CD14-positive monocyte (primary cell): ENCODE results near the gene ATP8B3. TPM values are rescaled to one million over a fixed set of nuclear protein-coding genes. Genes with fewer than 3 reads are reported as not detected.

ENCODE experiments used
- DNase-seq, 3 donors: peaks; one replicate each; pipeline ENCODE4 v3.0.0-alpha.2; 2011 to 2022
- H2AFZ ChIP-seq: 2 replicates; pipeline ENCODE4 v1.6.0; 2012; ENCODE audit warnings: mild to moderate bottlenecking, low read depth, low read length, inconsistent platforms; ENCODE audit not compliant: insufficient read depth, poor library complexity, severe bottlenecking
- H3K27ac ChIP-seq, 2 donors: 1 replicate in 1 of 2; 2 replicates in 1 of 2; pipeline ENCODE4 v1.5.1; 2012 to 2013; ENCODE audit warnings: low read length in 2 of 2, control low read depth in 1 of 2, inconsistent platforms in 1 of 2, low read depth in 1 of 2, mild to moderate bottlenecking in 1 of 2
- H3K27me3 ChIP-seq, 2 donors: one replicate each; pipeline versions ENCODE4 v1.6.0 to v1.6.1; 2011 to 2013; ENCODE audit warnings: low read length in 2 of 2; ENCODE audit not compliant: control insufficient read depth in 2 of 2, insufficient read depth in 2 of 2
- H3K36me3 ChIP-seq, 2 donors: replicated peaks in 1 of 2; 1 replicate in 1 of 2; 2 replicates in 1 of 2; pipeline versions ENCODE4 v1.5.1 to v1.6.1; 2012 to 2013; ENCODE audit warnings: low read length in 2 of 2, control low read depth in 1 of 2, inconsistent platforms in 1 of 2, mild to moderate bottlenecking in 1 of 2; ENCODE audit not compliant: insufficient read depth in 2 of 2, control insufficient read depth in 1 of 2
- H3K4me1 ChIP-seq, 2 donors: 1 replicate in 1 of 2; 2 replicates in 1 of 2; pipeline versions ENCODE4 v1.5.1 to v1.6.1; 2012 to 2013; ENCODE audit warnings: low read length in 2 of 2, control low read depth in 1 of 2, inconsistent platforms in 1 of 2, mild to moderate bottlenecking in 1 of 2, moderate library complexity in 1 of 2; ENCODE audit not compliant: insufficient read depth in 2 of 2, control insufficient read depth in 1 of 2
- H3K4me2 ChIP-seq: replicated peaks from 2 replicates; pipeline ENCODE3; 2012; ENCODE audit warnings: low read length, moderate library complexity, mild to moderate bottlenecking; ENCODE audit not compliant: poor library complexity, severe bottlenecking; ENCODE audit errors: extremely low read depth
- H3K4me3 ChIP-seq, 3 experiments: fragments of 200-600 bp in 1 of 3; sonication (generic) in 1 of 3; replicated peaks in 1 of 3; 1 replicate in 2 of 3; 2 replicates in 1 of 3; pipeline ENCODE4 v1.5.1; 2011 to 2013; ENCODE audit warnings: low read length in 3 of 3, mild to moderate bottlenecking in 3 of 3, control low read depth in 2 of 3, low read depth in 2 of 3, inconsistent platforms in 1 of 3, moderate library complexity in 1 of 3
- H3K79me2 ChIP-seq: 2 replicates; pipeline ENCODE4 v1.6.0; 2012; ENCODE audit warnings: mild to moderate bottlenecking, control low read depth, inconsistent platforms, low read length, moderate library complexity; ENCODE audit not compliant: insufficient read depth
- H3K9ac ChIP-seq: 2 replicates; pipeline ENCODE4 v1.6.0; 2017; ENCODE audit warnings: low read length, mild to moderate bottlenecking; ENCODE audit not compliant: insufficient read depth, poor library complexity, severe bottlenecking
- H3K9me3 ChIP-seq, 2 donors: replicated peaks in 1 of 2; 1 replicate in 1 of 2; 2 replicates in 1 of 2; pipeline versions ENCODE4 v1.5.1 to v1.6.1; 2012 to 2013; ENCODE audit warnings: low read length in 2 of 2, control low read depth in 1 of 2; ENCODE audit not compliant: control insufficient read depth in 1 of 2, insufficient read depth in 1 of 2
- H4K20me1 ChIP-seq: 2 replicates; pipeline ENCODE4 v1.6.0; 2012; ENCODE audit warnings: mild to moderate bottlenecking, low read length, control low read depth, moderate library complexity; ENCODE audit not compliant: insufficient read depth
- H3K27ac Mint-ChIP-seq, 7 donors: one replicate each; pipeline ENCODE4 v1.8.0; 2020; ENCODE audit warnings: mild to moderate bottlenecking in 7 of 7, mixed read lengths in 7 of 7, moderate library complexity in 6 of 7, inconsistent platforms in 2 of 7
- H3K27me3 Mint-ChIP-seq, 3 donors: one replicate each; pipeline ENCODE4 v1.8.0; 2021 to 2022; ENCODE audit warnings: low read depth in 3 of 3, mild to moderate bottlenecking in 3 of 3, mixed read lengths in 3 of 3, moderate library complexity in 3 of 3, inconsistent platforms in 1 of 3
- H3K36me3 Mint-ChIP-seq, 2 donors: one replicate each; pipeline ENCODE4 v1.8.0; 2020; ENCODE audit warnings: mixed read lengths in 2 of 2, inconsistent platforms in 1 of 2, mild to moderate bottlenecking in 1 of 2
- H3K4me1 Mint-ChIP-seq: one replicate; pipeline ENCODE4 v1.8.0; 2020; ENCODE audit warnings: mild to moderate bottlenecking, mixed read lengths
- H3K4me3 Mint-ChIP-seq, 2 donors: one replicate each; pipeline ENCODE4 v1.8.0; 2020; ENCODE audit warnings: mild to moderate bottlenecking in 2 of 2, mixed read lengths in 2 of 2, moderate library complexity in 1 of 2
- H3K9me3 Mint-ChIP-seq, 7 donors: one replicate each; pipeline ENCODE4 v1.8.0; 2020 to 2022; ENCODE audit warnings: mixed read lengths in 7 of 7, mild to moderate bottlenecking in 6 of 7, moderate library complexity in 6 of 7, inconsistent platforms in 2 of 7
- CTCF ChIP-seq: fragments of 200-600 bp; IDR thresholded peaks from one replicate; pipeline ENCODE4 v1.8.0; 2022; ENCODE audit warnings: antibody characterized with exemption, mild to moderate bottlenecking
- WGBS: methylation state at CpG from one replicate; pipeline ENCODE4 v1.1.5; 2013; ENCODE audit warnings: missing lambda C conversion rate; ENCODE audit not compliant: insufficient coverage; 5-methylcytosine and 5-hydroxymethylcytosine counted together
- intact Hi-C, 2 donors: fragments of 100-400 bp; cut with micrococcal nuclease; formaldehyde crosslinking; loops; one replicate each; pipeline versions ENCODE4 v1.15.0 to v1.15.1; 2023
- polyA plus RNA-seq, 3 donors: library from polyadenylated mRNA; depleted of rRNA in 1 of 3; unstranded in 2 of 3; stranded (reverse) in 1 of 3; fragments of 300-500 nt in 2 of 3; fragments of >200 nt in 1 of 3; fragmentation: Illumina TruSeq in 2 of 3; gene quantifications; 1 replicate in 2 of 3; 2 replicates in 1 of 3; pipeline ENCODE4 v1.2.3, GENCODE V29; 2012 to 2021

ATP8B3 gene
- polyA plus RNA-seq, 3 donors: 1.6 to 8.2 (median 1.8) TPM

DNA sequence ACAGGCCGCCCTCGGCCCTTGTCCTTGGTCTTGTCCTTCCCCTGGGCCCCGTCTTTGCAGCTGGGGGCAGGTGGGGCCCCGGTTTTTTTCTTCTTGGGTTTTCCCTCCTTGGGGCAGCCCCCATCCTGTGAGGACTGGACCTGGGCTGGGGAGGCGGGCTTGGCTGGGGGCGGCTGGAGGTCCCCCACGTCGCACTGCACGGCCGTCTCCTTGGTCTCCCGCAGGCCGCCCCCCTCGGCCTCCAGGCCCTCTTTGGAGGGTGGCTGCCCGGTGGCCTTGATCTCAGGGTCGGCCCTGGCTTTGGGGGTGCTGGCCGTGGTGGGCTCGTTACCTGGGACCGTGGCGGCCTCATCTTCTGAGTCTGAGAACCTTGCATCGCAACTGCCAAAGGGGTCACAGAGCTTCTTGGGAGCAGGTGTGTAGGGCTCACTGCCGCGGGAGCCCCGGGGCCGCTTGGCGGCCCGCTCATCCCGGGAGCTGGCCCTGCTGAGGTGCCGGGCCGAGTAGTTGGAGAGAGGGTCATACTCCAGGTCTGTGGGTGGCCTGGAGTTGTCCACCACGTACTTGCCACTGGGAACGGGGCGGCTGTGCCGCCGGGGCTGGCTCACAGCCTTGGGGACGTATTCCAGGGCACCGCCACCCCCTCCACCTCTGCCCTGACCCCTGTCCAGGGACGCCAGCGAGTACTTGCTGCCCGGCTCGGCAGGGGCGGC, 15.6 kb upstream of the ATP8B3 start:
- H3K79me2 ChIP-seq: peaks cover 30% of the 10 kb centered on the region
- Mint-ChIP-seq H3K27me3 (peaks cover 0 to 2% (median under 1%) of the 10 kb centered on the region in 3 donors), H3K9me3 (no peaks in the 10 kb centered on the region), H3K4me3 (no peak overlapping the region), H3K4me1 (no peaks in the 10 kb centered on the region), H3K36me3 (peaks cover 22 to 62% of the 10 kb centered on the region in 2 donors), H3K27ac (no peak overlapping the region)
- H3K4me1 ChIP-seq: no peaks in the 10 kb centered on the region
- no peak overlapping the region for H3K4me2 ChIP-seq
- no peaks in the 10 kb centered on the region for H3K9me3 ChIP-seq
- H3K27ac ChIP-seq: no peak overlapping the region
- intact Hi-C loops: loop anchor here in 1 of 2 donors (5.0 kb wide), 1 partner anchor 40 kb away; no protein-coding TSS in a partner anchor
- H3K4me3 ChIP-seq: no peak overlapping the region
- DNase-seq: no peak
- no peak overlapping the region for H2AFZ ChIP-seq
- no peak for TF ChIP-seq CTCF
- no peak overlapping the region for H3K9ac ChIP-seq
- WGBS: 91% methylated on average over 35 of the region's 41 CpGs
- no peaks in the 10 kb centered on the region for H3K27me3 ChIP-seq
- H3K36me3 ChIP-seq: peaks cover 53 to 82% of the 10 kb centered on the region in 2 donors
- peaks cover 93% of the 10 kb centered on the region for H4K20me1 ChIP-seq

DNA sequence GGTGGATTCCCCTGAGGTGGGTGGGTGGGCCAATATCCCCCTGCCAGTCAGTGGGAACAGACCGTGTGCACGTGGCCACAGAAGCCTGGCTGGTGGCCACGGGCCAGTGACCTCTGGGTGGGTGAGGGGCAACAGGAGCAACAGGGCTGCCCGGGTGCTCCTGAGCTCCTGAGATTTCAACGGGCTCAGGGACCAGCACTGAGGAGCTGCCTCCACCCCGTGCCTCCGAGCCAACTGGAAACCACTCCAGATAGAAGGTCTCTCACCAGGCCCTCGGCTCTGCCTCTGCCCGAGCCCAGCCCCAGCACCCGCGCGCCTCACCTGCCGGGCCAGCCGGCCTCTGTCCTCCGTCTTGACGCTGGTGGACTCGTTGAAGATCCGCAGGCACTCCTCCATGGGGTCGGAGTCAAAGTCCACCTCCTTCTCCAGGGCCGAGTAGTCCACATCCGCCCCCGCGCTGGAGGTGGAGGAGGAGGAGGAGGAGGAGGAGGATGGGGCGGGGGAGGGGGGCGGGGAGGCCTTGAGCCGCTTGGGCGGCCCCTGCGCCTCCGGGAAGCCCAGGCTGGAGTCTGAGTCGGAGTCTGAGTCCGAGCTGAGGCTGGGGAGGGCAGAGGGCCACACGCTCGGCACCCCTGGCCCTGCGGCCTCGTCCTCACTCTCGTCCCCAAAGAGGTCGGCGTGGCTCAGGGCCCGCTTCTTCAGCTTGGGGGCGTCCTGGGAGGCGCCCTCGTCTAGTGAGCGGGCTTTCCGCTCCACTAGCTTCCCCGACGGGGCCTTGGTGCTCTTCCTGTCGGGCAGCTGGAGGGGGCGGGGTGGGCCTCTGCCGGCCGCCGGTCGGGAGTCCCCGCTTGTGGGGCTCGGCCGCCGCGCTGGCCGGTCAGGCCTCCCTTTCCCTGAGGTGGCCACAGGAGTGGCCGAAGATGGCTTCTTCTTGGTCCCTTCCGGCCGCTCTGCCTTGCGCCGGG, 14.8 kb upstream of the ATP8B3 start:
- H4K20me1 ChIP-seq: peaks cover 93% of the 10 kb centered on the region
- no peaks in the 10 kb centered on the region for H3K4me1 ChIP-seq
- no peak overlapping the region for H3K27ac ChIP-seq
- Mint-ChIP-seq H3K27me3 (peaks cover 0 to 2% (median 1%) of the 10 kb centered on the region in 3 donors), H3K9me3 (no peaks in the 10 kb centered on the region), H3K27ac (no peak overlapping the region), H3K36me3 (peaks cover 30 to 63% of the 10 kb centered on the region in 2 donors), H3K4me3 (no peak overlapping the region), H3K4me1 (no peaks in the 10 kb centered on the region)
- intact Hi-C loops: loop anchor here in 1 of 2 donors (5.0 kb wide), 1 partner anchor 40 kb away; no protein-coding TSS in a partner anchor
- H3K79me2 ChIP-seq: peaks cover 26% of the 10 kb centered on the region
- H3K9me3 ChIP-seq: no peaks in the 10 kb centered on the region
- H2AFZ ChIP-seq: no peak overlapping the region
- no peak overlapping the region for H3K9ac ChIP-seq
- DNase-seq: no peak
- H3K27me3 ChIP-seq: no peaks in the 10 kb centered on the region
- peaks cover 57 to 84% of the 10 kb centered on the region in 2 donors for H3K36me3 ChIP-seq
- TF ChIP-seq CTCF: no peak
- no peak overlapping the region for H3K4me3 ChIP-seq
- WGBS: 86% methylated on average over 50 of the region's 63 CpGs
- no peak overlapping the region for H3K4me2 ChIP-seq
